IMR-90 (cell line): Measurements from ENCODE around the gene NRP1.

Experiments used
- BHLHE40 ChIP-seq: fragments of 150-350 bp; IDR thresholded peaks from 2 replicates; pipeline ENCODE4 v1.6.1; 2016; ENCODE audit warnings: mild to moderate bottlenecking, low read depth, low read length
- MAFK ChIP-seq: IDR thresholded peaks from 2 replicates; pipeline ENCODE4 v1.6.1; 2012; ENCODE audit warnings: low read depth, low read length, improper control_type of control experiment
- POLR2A ChIP-seq: IDR thresholded peaks from 2 replicates; pipeline ENCODE4 v1.6.1; 2012; ENCODE audit warnings: mild to moderate bottlenecking, low read depth, low read length
- TF ChIP-seq, protein P1 (sequence below): conservative IDR thresholded peaks from 2 replicates; pipeline ENCODE4 v1.5.1; 2012; ENCODE audit warnings: mild to moderate bottlenecking, low read depth, low read length, improper control_type of control experiment

DNA sequence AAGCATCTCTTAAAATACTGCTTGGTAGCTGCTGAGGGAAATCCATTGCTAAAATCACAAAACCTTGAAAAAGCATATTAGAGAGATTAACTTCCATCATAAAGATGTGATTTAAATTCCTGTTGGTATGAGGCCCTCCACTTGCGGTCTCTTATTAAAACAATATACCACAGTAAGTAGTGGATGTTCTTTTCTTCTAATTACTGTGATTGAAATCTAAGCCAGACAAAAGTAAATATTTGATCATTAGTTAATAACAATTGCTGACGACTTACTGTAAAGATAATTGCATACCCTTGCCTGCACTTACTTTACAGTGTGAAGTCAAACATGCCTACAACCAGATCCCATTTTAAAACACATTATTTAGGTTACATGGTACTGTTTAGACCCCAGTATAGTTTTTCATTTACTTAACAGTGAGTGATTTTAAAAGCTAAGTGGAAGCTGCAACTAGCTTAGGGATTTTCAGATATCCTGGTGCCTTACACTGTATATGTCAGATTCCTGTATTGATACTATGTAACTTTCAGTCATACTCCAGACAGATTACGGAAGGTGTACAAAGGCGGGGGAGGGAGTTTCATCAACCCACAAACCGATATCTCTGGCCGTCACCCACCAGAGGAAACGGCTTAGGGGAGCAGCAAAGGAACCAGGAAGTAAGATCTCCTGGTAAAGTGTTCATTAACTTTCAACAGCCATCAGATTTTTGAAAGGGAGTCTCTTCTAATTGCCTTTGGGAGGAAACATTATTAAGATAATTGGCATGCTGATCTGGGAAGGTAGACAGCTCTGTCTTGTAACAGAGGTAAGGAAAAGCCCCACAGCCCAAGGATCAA, 986 bp downstream of the NRP1 start:
- TF ChIP-seq, protein P1, sequence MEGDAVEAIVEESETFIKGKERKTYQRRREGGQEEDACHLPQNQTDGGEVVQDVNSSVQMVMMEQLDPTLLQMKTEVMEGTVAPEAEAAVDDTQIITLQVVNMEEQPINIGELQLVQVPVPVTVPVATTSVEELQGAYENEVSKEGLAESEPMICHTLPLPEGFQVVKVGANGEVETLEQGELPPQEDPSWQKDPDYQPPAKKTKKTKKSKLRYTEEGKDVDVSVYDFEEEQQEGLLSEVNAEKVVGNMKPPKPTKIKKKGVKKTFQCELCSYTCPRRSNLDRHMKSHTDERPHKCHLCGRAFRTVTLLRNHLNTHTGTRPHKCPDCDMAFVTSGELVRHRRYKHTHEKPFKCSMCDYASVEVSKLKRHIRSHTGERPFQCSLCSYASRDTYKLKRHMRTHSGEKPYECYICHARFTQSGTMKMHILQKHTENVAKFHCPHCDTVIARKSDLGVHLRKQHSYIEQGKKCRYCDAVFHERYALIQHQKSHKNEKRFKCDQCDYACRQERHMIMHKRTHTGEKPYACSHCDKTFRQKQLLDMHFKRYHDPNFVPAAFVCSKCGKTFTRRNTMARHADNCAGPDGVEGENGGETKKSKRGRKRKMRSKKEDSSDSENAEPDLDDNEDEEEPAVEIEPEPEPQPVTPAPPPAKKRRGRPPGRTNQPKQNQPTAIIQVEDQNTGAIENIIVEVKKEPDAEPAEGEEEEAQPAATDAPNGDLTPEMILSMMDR = no peak
- TF ChIP-seq BHLHE40 = no peak
- TF ChIP-seq POLR2A = no peak
- no peak for TF ChIP-seq MAFK
